ENCODE data around the gene SPEM1.

Gene SPEM1

DNA sequence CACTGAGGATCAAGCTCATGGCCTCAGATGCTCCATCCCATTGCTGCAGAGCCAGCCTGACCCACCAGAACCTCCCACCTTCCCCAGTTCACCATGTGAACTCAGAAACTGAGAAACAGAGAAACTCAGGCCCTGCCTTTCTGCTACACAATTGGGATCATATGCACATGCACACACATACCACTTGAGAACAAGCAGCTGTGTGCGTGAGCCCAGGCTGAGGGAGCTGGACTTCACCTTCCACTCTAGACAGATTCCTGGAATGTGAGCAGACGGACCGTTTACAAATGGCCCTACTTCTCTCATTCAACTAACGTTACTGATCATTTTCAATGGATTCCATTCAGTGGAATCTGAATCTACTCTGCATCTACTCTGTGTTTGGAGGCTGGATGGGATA lies 3.6 kb downstream of the SPEM1 start:
- DNase-seq, result no peak

DNA sequence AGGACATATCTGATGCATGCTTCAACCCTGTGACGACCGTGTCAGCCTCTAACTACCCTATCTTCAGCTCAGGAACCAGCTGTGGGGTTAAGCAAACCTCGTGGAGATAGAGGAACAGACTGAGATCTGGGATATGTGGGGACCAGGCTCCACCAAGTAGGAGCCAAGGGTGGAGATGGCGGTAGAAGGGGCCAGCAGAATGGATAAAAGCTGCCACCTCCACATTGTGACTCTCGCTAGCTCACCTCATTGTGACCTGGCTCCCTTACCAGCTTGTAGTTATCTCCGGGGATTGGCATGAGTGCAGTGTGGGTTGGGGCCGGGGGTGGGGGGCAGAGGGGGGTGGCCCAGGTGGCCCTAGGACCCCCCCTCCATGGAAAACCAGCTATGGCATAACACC lies 5.2 kb downstream of the SPEM1 start, which contains the start of gene SPEM2:
SPEM2 (plus strand) TSS at position 301 of the 400 bp plus-strand sequence; CDS start at position 374, 73 bp downstream.
- DNase-seq, result no peak

DNA sequence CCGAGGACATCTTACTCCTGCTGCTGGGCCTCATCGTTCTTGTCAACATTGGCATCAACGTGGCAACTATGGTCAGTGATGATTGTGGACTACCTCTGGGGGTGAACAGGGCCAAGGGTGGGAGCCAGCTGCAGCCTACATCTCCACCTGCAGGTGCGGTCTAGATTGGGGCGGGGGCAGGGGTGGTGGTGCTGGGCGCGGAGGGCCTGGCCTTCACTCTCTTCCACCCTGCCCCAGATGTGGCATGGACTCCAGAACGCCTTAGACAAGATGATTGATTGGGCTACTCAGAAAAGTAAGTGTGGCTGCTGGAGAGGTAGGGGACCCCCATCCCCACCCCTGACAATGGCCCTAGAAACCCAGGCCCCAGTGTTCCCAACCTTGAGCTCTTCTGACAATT lies 5.6 kb downstream of the SPEM1 start:
- DNase-seq, result no peak

DNA sequence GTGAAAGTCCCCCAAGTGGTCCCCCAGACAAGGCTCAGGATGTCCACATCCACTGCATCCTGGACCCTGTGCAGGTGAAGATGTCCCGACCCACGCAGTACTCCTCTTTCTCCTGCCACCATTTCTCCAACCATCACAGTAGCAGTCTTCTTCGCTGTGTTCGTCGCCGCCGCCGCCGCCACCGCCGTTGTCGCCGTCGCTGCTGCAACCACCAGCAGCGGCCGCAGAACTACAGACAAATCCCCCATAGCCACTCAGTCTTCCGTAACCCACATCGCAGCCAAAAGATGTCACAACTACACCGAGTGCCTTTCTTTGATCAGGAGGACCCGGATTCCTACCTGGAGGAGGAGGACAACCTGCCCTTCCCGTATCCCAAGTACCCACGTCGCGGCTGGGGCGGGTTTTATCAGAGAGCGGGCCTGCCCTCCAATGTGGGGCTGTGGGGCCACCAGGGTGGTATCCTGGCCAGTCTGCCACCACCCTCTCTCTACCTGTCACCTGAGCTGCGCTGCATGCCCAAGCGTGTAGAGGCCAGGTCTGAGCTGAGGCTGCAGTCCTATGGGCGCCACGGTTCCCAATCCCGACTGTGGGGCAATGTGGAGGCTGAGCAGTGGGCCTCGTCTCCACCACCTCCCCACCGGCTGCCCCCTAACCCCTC lies 6.2 kb downstream of the SPEM1 start:
- no peak for DNase-seq

DNA sequence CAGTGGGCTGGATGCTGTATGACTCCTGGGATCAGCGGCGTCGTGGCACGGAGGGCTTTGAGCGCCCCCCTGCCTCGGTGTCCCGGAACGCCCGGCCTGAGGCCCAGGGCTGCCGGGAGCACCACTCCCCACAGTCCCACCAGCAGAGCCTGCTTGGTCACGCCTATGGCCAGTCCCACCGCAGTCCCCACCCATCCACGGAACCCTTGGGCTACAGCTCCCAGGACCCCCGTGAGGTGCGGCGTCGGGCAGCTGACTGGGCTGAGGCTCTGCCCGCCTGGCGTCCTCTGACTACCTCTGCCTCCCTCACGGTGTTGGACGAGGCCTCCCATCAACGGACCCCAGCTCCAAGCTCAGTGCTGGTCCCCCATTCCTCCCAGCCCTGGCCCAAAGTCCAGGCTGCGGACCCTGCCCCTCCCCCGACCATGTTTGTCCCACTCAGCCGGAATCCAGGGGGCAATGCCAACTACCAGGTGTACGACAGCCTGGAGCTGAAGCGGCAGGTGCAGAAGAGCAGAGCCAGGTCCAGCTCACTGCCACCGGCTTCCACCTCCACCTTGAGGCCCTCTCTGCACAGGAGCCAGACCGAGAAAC lies 6.9 kb downstream of the SPEM1 start:
- no peak for DNase-seq

DNA sequence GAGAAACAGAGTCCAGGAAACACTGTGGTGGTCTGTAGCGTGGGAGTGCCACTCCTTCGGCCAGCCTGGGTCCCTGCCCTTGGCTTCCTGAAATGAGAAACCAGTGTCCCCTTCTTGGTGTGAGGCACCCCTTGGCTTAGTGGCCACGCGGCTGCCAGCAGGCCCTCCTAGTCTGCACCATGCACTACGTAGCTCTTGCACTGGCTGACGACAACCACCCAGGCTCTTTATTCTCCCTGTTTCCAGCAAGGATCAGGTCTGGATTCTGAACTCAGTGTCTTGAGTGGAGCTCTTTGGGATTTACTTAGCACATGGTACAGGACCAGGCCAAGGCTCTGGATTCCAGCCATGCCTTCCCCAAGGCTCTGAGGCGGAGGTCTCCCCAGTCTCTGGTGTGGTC lies 7.4 kb downstream of the SPEM1 start:
- DNase-seq, result no peak

DNA sequence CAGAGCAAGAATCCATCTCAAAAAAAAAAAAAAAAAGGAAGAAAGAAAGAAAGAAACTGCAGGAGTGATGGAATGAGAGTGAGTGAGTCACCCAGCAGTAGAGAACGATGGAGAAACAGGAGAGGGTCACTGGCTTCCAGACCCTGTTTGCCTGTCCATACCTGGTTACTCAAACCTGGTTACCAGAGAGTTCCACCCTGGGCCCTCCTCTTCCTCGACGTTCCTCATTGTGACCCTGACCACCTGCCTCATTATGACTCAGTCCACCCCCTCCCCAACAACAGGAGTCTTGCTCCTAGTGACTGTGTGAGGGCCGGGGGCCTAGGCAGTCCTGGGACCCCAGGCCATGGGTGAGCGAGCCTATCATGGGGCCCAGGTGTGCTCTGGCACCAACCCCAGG lies 8.4 kb downstream of the SPEM1 start, which contains the start of gene SPEM3:
SPEM3 (plus strand) TSS at position 301 of the 400 bp plus-strand sequence; CDS start at position 347, 46 bp downstream.
- no peak for DNase-seq

DNA sequence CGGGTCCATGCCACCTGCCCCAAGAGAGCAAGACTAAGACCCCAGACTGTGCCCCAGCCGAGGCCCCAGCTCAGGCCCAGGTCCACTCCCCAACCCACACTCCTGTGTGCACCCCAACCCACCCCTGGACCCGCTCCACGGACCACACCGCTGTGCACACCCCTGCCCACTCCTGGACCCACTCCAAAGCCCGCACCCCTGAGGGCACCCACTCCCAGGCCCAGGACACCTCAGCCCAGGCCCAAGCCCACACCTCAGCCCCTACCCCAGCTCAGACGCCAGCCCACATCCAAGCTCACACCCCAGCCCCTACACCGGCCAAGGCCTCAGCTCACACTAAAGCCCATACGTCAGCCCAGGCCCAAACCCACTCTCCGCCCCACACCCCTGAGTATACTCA lies 9.6 kb downstream of the SPEM1 start:
- no peak for DNase-seq

DNA sequence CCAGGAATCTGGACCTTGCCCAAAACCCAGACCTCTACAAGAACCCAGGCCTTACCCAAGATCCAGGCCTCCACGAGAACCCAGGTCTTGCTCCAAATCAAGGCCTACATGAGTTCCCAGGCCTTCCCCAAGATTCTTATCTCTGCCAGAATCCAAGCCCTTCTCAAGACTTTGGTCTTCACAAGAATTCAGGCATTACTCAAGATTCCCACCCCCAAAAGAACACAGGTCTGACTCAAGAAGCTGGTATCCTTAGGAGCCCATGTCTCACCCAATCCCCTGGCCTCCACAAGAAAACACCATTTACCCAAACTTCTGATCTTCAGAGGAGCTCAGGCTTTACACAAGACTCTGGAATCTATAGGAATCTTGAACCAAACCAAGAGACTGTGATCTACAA lies 11.1 kb downstream of the SPEM1 start:
- peak; percentile 28 for DNase-seq

DNA sequence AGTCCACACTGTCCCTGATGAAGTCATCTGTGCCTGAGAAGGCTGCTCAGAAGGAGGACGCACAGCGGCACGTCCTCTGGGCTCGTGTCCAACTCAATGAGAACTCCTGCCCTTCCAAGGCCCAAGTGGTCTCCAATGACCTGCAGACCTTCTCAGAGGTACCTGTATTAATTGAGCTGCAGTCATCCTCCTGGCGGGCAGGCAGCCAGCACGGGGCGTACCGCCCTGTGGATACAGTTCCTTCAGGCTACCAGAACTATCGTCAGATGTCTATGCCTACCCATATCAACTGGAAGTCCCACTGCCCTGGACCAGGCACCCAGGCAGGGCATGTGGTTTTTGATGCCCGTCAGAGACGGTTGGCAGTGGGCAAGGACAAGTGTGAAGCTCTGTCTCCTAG lies 12.2 kb downstream of the SPEM1 start:
- no peak for DNase-seq

DNA sequence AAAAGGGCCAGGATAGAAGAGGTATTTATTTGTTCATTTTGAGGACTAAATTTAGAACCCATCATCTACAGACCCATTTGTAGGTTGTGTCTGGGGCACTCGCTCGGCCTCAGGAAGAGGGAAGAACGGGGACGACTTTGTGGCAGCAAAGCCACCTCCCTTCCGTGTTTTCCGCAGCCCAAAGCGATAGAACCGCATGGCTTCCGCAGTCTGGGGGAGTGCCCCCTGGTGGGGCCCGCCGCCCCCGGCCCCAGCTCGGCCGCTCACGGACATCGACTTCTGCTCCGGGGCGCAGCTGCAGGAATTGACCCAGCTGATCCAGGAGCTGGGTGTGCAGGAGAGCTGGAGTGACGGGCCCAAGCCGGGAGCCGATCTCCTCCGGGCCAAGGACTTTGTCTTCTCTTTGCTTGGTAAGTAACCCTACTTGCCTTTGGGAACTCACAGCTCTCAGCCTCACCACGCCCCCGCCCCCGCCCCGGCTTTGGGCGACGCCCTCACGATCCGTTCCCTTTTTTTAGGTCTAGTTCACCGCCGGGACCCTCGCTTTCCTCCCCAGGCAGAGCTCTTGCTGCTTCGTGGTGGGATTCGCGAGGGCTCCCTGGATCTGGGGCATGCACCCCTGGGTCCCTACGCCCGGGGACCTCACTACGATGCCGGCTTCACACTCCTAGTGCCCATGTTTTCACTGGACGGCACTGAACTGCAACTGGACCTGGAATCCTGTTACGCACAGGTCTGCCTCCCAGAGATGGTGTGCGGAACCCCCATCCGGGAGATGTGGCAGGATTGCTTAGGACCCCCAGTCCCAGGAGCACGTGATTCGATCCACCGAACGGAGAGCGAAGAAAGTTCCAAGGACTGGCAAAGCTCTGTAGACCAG lies 15.8 kb downstream of the SPEM1 start:
- no peak for DNase-seq

DNA sequence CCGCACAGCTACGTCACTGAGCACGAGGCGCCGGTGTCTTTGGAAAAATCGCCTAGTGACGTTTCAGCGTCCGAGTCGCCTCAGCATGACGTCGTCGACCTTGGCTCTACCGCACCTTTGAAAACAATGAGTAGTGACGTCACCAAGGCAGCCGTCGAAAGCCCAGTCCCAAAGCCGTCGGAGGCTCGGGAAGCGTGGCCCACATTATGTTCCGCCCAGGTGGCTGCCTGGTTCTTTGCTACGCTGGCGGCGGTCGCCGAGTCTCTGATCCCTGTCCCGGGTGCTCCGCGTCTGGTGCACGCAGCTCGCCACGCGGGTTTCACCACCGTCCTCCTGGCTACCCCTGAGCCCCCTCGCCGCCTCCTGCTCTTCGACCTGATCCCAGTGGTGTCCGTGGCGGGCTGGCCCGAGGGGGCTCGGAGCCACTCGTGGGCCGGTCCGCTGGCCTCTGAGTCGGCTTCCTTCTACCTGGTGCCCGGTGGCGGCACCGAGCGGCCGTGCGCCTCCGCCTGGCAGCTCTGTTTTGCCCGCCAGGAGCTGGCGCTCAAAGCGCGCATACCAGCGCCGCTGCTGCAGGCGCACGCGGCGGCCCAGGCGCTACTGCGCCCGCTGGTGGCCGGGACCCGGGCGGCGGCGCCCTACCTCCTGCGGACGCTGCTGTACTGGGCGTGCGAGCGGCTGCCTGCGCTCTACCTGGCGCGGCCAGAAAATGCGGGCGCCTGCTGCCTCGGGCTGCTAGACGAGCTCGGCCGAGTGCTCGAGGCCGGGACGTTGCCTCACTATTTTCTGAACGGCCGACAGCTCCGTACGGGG lies 16.6 kb downstream of the SPEM1 start:
- peak; percentile 62 for DNase-seq

DNA sequence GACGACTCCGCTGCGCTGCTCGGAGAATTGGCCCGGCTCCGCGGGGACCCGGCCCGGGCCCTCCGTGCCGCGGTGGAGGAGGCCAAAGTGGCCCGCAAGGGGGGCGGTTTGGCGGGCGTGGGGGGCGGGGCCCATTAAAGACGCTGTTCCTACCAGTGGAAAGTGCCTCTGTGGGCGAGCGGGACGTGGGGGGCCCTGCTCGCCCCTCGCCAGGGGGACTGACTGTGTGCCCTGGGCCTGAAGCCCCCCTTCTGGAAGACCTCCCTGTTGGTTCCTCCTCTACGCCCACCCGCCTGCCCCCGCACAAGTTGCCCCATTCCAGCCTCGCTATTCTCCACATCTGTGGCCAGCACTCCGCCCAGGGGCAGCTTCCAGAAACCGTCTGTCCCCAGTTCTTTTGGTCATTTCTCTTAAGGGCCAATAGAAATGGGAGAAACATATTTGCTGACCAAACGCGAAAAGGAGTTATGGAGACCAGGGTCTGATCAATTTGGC lies 17.3 kb downstream of the SPEM1 start:
- DNase-seq, result no peak

DNA sequence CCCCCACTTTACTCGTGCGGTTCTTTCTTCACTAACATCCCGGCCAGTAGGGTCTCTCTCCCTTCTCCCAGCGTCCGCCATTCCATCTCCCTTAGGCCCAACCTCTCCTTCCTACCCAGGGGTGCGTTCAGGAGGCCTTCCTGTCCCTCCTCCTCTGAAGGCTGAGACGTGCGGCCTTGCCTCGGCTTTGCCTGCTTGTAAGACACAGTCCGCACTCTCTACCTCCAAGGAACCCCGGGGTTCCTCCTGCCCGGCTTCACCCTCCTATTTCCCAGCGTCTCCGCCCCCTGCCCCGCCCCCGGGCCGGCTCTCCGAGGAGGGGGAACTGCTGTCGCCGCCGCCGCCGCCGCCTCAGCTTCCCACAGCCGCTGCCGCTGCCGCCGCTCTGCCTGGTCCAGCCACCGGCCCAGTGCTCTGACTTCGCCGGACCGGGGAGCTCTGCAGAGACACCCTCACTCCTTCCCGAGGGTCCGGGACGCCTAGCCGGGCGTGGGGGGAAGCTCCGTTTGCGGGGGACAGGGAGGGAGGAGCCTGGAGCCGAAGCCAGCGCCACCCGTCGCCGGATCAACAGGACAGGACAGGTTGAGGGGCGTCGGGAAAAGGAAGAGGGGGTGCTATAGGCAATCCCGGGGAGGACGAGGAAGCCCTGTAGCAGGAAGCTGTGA lies 18.0 kb downstream of the SPEM1 start:
- no peak for DNase-seq

DNA sequence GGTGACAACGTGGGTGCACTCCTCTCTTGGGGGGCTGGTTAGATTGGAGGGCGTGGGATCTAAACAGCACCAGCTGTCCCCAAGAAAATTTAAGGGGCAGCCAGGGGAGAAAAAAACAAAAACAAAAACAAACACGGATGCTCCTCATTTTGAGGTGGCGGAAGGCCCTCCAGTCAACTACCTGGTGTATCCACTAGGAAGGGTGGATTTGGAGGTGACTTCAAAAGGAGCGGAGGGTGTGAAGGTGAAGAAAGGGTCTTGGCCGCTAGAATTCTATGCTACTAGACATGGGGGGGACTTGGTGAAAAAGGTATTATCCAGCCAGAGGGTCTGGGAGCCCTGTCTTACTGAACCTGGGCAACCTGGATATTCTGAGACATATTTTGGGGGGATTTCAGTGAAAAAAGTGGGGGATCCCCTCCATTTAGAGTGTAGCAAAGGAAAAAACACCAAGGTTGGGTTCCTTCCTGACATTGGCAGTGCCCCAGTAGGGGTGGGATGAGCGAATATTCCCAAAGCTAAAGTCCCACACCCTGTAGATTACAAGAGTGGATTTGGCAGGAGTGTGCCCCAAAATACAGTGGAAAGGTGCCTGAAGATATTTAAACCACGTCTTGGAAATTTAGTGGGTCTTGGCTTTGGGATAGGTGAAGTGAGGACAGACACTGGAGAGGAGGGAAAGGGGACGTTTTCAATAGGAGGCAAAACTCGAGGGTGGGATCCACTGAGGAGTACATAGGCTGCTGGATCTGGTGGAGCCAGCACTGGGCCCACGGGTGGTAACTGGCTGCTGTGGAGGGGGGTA lies 18.7 kb downstream of the SPEM1 start:
- no peak for DNase-seq

DNA sequence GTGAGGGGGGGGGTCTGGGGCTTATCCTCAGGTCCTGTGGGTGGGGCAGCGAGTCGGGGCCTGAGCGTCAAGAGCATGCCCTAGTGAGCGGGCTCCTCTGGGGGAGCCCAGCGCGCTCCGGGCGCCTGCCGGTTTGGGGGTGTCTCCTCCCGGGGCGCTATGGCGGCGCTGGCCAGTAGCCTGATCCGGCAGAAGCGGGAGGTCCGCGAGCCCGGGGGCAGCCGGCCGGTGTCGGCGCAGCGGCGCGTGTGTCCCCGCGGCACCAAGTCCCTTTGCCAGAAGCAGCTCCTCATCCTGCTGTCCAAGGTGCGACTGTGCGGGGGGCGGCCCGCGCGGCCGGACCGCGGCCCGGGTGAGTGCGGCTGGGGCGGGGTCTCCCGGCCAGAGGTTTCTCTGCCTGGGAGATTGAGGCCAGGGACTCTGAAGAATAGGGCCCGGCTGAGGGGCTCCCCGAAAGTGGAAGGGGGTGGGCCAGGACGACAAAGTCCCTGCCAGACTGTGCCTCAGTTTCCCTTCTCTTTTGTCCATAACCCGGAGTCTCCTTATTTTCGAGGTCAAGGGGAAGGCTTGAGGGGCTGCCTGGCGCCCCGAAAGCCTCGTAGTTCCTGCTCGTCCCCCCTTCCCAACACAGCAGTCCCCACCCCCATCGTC lies 19.5 kb downstream of the SPEM1 start, which contains the start of gene FGF11:
FGF11 (plus strand) TSS at position 51 of the 651 bp plus-strand sequence; CDS start at position 160, 109 bp downstream.
- no peak for DNase-seq

DNA sequence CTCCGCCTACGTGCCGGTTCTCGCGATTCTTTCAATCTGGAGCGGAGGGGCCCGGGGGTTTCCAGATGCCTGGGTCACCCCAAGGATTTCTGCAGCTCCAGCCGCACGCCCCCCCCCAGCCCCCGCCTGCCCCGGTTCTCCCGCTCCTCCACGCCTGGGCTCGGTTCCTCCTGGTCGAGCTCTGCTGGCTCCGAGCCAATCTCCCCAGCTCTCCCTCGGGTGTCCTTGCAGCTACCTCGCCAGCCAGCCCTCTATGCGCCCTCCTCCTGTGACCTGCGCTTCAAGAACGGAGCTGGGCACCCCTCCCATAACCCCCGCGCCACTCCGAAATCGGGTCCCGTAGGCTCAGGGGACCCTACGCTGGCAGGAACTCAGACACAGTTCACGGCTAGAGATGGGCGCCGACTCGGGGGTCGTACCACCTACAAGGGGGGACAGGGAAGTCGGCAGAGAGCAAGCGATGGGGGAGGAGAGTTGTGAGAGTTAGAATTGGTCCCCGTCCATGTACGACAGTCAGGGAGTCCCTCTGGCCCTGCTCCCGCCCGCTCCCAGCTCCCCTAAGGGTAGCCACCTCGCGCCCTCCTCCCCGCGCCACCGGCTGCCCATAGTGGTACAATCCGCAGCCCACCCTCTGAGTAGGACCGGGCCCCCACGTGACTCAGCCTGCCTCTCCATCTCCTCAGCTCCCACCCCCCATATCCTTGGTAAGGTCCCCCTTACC lies 20.1 kb downstream of the SPEM1 start:
- peak; percentile 47 for DNase-seq

DNA sequence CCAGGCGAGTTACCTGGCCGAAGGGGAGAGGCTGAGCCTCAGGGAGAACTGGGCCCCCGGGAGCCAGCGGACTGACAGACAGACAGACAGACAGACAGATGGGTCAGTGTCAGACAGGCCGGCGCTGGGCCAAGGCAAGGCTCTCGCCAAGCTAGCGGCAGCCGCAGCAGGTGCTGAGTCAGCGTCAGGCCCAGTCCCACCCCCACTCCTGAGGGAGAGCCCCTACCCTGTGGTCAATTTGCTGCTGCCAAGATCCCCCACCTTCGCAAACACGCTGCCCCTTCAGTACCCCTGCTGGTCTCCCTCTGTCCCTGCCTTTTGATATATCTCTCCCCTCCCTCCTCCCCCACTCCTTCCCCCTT lies 20.7 kb downstream of the SPEM1 start:
- peak; percentile 74 for DNase-seq

DNA sequence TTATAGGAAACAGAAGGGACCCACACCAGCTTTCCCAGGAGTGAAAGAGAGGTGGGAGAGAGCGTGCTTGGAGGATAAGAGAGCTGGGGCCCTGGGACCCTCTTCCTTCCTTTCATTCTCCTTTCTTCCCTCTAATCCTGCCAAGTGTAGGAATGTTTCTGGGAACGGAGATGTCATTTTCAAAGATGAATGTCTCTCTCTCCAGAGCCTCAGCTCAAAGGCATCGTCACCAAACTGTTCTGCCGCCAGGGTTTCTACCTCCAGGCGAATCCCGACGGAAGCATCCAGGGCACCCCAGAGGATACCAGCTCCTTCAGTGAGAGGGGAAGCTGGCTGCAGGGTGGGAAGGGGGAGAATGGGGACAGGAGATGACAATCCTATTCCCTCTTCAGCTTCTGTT lies 21.1 kb downstream of the SPEM1 start:
- peak; percentile 48 for DNase-seq

DNA sequence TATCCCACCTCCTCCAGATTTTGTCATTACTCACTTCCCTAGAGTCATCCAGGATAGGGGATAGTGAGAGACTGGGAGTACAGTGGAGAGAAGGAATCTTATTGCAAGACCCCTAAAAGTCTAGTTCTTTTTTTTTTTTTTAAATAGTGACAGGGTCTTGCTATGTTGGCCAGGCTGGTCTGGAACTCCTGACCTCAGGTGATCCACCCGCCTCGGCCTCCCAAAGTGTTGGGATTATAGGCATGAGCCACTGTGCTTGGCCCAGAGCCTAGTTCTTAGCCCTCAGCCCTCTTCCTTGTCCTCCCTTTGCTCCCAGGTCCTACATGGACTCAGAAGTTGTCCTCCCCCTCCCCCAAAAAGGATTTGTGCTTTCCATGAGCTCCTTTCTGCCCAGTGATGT lies 22.0 kb downstream of the SPEM1 start:
- DNase-seq, result no peak
